ENCODE measurements around the gene GRM6.

DNA sequence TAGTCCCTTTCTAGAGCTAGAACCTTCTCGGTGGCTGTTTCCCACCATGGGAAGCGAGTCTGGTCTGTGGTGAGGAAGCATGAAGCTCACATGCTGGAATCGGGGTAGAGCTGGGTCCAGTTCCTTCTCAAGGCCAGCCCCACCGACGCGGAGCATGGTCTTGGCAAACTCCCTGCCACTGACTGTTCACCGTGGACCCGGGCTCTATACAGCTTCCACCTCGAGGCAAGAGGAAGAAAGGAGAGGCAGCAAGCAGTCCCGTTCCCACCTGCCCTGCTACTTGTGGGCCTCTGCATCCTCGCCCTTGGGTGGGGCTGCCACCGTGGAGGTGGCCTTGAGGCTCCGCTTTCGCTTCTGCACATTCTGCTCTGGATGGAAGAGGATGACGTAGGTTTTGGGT, 13.7 kb downstream of the GRM6 start:
- TF ChIP-seq, protein P1, sequence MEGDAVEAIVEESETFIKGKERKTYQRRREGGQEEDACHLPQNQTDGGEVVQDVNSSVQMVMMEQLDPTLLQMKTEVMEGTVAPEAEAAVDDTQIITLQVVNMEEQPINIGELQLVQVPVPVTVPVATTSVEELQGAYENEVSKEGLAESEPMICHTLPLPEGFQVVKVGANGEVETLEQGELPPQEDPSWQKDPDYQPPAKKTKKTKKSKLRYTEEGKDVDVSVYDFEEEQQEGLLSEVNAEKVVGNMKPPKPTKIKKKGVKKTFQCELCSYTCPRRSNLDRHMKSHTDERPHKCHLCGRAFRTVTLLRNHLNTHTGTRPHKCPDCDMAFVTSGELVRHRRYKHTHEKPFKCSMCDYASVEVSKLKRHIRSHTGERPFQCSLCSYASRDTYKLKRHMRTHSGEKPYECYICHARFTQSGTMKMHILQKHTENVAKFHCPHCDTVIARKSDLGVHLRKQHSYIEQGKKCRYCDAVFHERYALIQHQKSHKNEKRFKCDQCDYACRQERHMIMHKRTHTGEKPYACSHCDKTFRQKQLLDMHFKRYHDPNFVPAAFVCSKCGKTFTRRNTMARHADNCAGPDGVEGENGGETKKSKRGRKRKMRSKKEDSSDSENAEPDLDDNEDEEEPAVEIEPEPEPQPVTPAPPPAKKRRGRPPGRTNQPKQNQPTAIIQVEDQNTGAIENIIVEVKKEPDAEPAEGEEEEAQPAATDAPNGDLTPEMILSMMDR (IDR thresholded peaks at IDR 0.05): no peak
- TF ChIP-seq EP300 (IDR thresholded peaks at IDR 0.05) (no peak), POLR2A (IDR thresholded peaks at IDR 0.05) (no peak)

Measured in gastroesophageal sphincter (tissue), 3 donors.